Activated naive CD4-positive, alpha-beta T cell treated with anti-CD3 and anti-CD28 coated beads, Interleukin-2, amount 50 U/mL, for 24 hours (primary cell): Measurements from ENCODE around the gene NIPBL.
A peak's percentile ranks its signal among the peaks of the same experiment; 100 is the strongest.
"Not testable (repeated sequence)": the region's sequence is repeated elsewhere in the genome, so short reads cannot be mapped to it uniquely, and the experiment has no call there.

ENCODE experiments used
- H3K27ac Mint-ChIP-seq: one replicate; pipeline ENCODE4 v1.8.0; 2021; ENCODE audit warnings: mild to moderate bottlenecking, mixed read lengths
- H3K27me3 Mint-ChIP-seq: one replicate; pipeline ENCODE4 v1.8.0; 2021; ENCODE audit warnings: mixed read lengths
- H3K36me3 Mint-ChIP-seq: one replicate; pipeline ENCODE4 v1.8.0; 2021; ENCODE audit warnings: mixed read lengths
- H3K4me1 Mint-ChIP-seq: one replicate; pipeline ENCODE4 v1.8.0; 2021; ENCODE audit warnings: mixed read lengths
- H3K4me3 Mint-ChIP-seq: one replicate; pipeline ENCODE4 v1.8.0; 2021; ENCODE audit warnings: mild to moderate bottlenecking, mixed read lengths
- H3K9me3 Mint-ChIP-seq: one replicate; pipeline ENCODE4 v1.8.0; 2021; ENCODE audit warnings: mixed read lengths

NIPBL gene

DNA sequence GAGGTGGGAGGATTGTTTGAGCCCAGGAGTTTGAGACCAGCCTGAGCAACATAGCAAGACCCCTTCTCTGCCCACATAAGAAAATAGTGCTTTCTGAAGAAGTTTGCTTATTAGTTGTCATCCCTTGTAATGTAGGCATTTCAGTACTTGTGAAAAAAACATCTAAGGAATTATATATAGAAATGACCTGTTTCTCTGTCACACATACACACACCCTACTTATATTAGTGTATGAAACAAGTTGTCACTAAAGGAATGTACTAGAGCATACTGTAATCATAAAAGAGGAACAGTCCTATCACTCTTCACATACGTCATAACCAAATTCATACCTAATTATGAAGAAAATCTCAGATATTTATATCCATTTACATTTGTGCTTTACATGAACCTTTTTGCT, 122.0 kb downstream of the NIPBL start:
- no peaks in the 10 kb centered on the region for H3K27me3 Mint-ChIP-seq
- no peak overlapping the region for H3K4me3 Mint-ChIP-seq
- peaks cover 8% of the 10 kb centered on the region for H3K4me1 Mint-ChIP-seq
- no peaks in the 10 kb centered on the region for H3K9me3 Mint-ChIP-seq
- H3K27ac Mint-ChIP-seq: peak overlapping the region; percentile 15
- peaks cover 29% of the 10 kb centered on the region for H3K36me3 Mint-ChIP-seq

DNA sequence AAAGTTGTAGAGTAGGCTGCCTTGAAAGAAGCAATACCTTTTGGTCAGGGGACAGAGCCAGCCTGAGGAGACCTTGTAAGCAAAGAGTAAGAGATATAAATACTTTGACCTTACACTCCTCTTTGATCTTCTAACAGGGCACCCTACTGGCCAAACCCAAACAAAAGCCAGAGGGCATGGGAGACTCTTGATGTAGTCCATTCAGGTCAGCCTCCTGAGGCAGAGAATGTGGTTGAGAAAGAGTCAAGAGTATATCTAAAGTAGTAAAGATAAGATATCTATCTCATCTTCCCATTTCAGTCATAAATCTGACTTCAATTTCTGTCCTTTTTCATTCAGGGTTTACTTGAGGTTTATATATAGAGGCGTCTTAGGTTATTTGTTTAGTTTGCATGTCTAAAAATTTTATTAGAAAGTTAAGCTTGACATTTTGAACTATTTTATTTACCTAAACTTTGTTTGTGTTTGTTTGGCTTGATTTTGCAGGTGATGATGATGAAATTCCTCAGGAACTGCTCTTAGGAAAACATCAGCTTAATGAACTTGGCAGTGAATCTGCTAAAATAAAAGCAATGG, 125.7 kb downstream of the NIPBL start:
- Mint-ChIP-seq H3K27ac (peak overlapping the region; percentile 2), H3K36me3 (peaks cover 15% of the 10 kb centered on the region)

DNA sequence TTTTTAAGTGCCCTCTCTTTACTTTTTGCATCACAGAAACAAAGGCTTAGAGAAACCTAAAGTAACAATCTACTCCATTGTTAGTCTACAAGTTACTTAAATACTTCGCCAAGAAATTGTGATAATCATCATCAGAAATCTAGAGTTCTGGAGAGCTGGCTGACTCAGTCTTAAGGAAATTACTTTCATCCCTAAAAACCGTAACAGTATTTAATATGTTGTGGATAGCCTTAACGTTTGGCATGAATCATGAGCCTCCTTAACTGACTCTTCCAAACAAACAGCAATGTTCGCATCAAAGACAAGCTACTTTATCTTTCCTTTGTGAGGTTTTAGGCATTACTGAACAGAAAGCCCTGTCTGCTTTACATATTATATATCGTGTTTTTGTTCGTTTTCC, 128.7 kb downstream of the NIPBL start:
- H3K9me3 Mint-ChIP-seq: no peaks in the 10 kb centered on the region
- peaks cover 6% of the 10 kb centered on the region for H3K36me3 Mint-ChIP-seq
- no peak overlapping the region for H3K27ac Mint-ChIP-seq
- H3K27me3 Mint-ChIP-seq: no peaks in the 10 kb centered on the region
- H3K4me3 Mint-ChIP-seq: no peak overlapping the region
- H3K4me1 Mint-ChIP-seq: no peaks in the 10 kb centered on the region

More for the DNA sequence above, 125.7 kb downstream of the NIPBL start:
- Mint-ChIP-seq H3K27me3 (no peaks in the 10 kb centered on the region), H3K4me1 (peaks cover 4% of the 10 kb centered on the region), H3K9me3 (no peaks in the 10 kb centered on the region), H3K4me3 (no peak overlapping the region)

DNA sequence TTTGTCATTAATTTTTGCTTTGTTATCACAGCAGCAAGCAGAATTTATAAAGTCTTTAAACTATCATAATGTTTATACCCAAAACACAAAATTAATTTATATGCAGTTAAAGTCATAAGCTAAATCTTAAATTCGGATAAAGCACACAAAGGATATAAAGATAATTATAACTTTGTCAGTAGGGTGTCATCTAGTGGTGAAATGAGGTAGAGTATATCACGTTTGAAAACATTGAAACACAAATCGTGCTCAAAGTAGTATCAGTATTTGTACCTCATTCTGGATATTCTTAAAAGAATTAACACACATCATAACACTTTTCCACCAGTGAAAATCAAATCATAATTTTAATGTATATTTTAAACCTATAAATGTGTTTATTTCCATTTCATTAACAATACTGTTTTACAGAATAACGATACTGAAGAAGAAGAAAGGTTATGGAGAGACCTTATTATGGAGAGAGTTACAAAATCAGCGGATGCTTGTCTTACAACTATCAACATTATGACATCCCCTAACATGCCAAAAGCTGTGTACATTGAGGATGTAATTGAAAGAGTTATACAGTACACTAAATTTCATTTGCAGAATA, 129.5 kb downstream of the NIPBL start:
- H3K36me3 Mint-ChIP-seq: peaks cover 5% of the 10 kb centered on the region
- H3K27ac Mint-ChIP-seq: no peak overlapping the region
- H3K9me3 Mint-ChIP-seq: no peaks in the 10 kb centered on the region
- H3K27me3 Mint-ChIP-seq: no peaks in the 10 kb centered on the region
- no peak overlapping the region for H3K4me3 Mint-ChIP-seq
- no peaks in the 10 kb centered on the region for H3K4me1 Mint-ChIP-seq

DNA sequence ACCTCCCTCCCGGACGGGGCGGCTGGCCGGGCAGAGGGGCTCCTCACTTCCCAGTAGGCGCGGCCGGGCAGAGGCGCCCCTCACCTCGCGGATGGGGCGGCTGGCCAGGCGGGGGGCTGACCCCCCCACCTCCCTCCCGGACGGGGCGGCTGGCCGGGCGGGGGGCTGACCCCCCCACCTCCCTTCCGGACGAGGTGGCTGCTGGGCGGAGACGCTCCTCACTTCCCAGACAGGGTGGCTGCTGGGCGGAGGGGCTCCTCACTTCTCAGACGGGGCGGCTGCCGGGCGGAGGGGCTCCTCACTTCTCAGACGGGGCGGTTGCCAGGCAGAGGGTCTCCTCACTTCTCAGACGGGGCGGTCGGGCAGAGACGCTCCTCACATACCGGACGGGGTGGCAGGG, 136.6 kb downstream of the NIPBL start:
- H3K27me3 Mint-ChIP-seq, H3K4me3 Mint-ChIP-seq, H3K4me1 Mint-ChIP-seq, H3K27ac Mint-ChIP-seq, H3K9me3 Mint-ChIP-seq: not testable (repeated sequence)
- peaks cover 11% of the 10 kb centered on the region for H3K36me3 Mint-ChIP-seq

DNA sequence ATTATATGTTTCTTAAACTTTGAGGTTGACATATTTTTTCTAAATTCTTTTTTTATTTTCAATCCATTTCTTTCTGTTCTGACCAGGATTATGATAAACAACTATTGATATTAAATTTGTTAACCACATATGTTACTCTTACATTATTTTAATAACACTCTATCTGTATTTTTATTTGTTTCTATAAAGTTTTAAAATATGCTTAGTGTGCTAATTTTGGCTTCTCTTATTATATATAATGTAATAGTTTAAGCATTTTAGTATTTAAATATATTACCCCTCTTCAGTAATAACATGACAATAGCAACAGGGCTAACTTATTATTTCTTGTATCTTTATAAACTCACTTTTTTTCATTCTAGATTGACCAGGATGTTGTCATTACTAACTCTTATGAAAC, 137.8 kb downstream of the NIPBL start:
- no peaks in the 10 kb centered on the region for H3K27me3 Mint-ChIP-seq
- H3K9me3 Mint-ChIP-seq: no peaks in the 10 kb centered on the region
- peaks cover 13% of the 10 kb centered on the region for H3K36me3 Mint-ChIP-seq
- no peaks in the 10 kb centered on the region for H3K4me1 Mint-ChIP-seq
- H3K27ac Mint-ChIP-seq: no peak overlapping the region
- H3K4me3 Mint-ChIP-seq: no peak overlapping the region

DNA sequence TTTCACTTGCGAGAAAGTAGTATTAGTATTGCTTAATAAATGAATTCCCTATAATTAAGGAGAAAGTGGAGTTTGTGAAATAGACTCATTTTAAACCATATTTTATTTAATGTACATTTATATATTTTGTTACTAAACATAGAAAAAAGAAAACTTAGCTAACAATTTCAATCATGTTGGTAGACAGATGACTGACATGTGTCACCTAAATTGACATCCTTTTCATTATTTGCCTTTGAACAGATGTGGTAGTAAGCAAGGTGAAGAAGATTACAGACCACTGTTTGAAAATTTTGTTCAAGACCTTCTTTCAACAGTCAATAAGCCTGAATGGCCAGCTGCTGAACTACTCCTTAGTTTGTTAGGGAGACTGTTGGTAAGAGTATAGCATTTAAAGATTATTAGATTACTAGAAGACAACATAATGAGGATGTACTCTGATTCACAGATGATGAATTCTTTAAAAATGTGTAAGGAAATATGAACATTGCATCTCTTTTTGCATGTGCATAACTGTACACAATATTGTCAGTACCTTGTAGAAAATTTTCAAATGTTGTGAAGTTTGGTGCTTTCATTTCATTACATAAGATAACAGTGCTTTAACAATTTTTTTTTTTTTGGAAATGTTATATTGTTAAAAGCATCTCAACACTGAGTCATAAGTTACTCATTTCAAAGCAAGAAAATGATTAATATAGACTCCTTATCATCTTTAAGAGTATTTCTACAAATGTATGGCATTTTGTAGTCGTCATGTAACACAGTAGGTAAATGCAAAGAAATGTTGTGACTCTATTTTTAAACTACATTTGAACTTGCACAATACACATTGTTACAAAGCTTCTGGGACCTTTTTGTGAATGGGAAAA, 139.5 kb downstream of the NIPBL start:
- H3K27ac Mint-ChIP-seq: no peak overlapping the region
- no peaks in the 10 kb centered on the region for H3K4me1 Mint-ChIP-seq
- no peaks in the 10 kb centered on the region for H3K9me3 Mint-ChIP-seq
- H3K4me3 Mint-ChIP-seq: no peak overlapping the region
- H3K36me3 Mint-ChIP-seq: peaks cover 13% of the 10 kb centered on the region
- no peaks in the 10 kb centered on the region for H3K27me3 Mint-ChIP-seq

DNA sequence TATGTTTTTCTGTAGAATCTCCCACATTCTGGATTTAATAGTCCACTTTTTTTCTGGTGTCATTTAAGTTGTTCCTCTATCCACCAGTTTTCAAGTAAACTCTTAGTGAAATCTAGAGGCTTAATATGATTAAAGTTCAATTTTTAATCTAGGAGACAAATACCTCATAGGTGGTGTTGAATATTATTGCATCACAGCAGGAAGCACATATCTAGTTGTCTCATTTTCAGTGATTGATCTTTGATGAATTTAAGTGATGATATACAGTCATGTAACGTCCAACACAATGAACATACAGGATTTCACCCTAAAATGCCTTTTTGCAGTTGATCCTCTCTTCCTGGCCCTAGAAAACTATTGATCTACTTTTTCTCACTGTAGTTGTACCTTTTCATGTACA, 152.3 kb downstream of the NIPBL start:
- H3K4me1 Mint-ChIP-seq: peaks cover 14% of the 10 kb centered on the region
- no peaks in the 10 kb centered on the region for H3K9me3 Mint-ChIP-seq
- H3K36me3 Mint-ChIP-seq: peaks cover 15% of the 10 kb centered on the region
- H3K4me3 Mint-ChIP-seq: no peak overlapping the region
- peak overlapping the region; percentile 61 for H3K27ac Mint-ChIP-seq
- H3K27me3 Mint-ChIP-seq: no peaks in the 10 kb centered on the region

DNA sequence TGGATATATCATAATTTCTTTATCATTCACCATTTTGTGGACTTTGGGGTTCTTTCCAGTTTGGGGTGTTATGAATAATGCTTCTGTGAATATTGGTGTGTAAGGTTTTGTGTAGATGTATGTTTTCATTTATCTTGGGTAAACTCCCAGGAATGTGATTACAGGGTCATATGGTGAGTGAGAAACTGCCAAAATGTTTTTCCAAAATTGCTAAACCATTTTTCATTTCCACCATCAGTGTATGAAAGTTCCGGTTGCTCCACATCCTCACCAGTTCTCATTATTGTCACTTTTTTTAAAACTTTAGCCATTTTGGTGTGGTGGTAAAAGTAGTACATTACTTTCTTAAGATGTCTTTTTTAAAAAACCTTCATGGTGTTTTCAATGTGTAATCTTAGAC, 152.9 kb downstream of the NIPBL start:
- Mint-ChIP-seq H3K27ac (no peak overlapping the region), H3K9me3 (no peaks in the 10 kb centered on the region), H3K36me3 (peaks cover 15% of the 10 kb centered on the region), H3K4me1 (peaks cover 19% of the 10 kb centered on the region), H3K27me3 (no peaks in the 10 kb centered on the region), H3K4me3 (no peak overlapping the region)

DNA sequence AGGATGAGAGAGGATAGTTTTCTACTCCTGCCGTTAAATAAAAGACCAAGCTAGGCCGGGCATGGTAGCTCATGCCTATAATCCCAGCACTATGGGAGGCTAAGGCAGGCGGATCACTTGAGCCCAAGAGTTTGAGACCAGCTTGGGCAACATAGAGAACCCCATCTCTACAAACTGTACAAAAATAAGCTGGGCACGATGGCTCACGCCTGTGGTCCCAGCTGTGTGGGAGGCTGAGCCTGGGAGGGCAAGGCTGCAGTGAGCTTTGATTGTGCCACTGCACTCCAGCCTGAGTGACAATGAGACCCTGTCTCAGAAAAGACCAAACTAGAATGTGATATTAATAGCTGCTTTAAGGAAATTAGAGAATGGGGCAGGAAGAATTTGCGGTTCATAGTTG, 158.4 kb downstream of the NIPBL start:
- Mint-ChIP-seq H3K27me3 (no peaks in the 10 kb centered on the region), H3K4me1 (peaks cover 8% of the 10 kb centered on the region), H3K27ac (no peak overlapping the region), H3K9me3 (no peaks in the 10 kb centered on the region), H3K36me3 (peaks cover 6% of the 10 kb centered on the region), H3K4me3 (no peak overlapping the region)

DNA sequence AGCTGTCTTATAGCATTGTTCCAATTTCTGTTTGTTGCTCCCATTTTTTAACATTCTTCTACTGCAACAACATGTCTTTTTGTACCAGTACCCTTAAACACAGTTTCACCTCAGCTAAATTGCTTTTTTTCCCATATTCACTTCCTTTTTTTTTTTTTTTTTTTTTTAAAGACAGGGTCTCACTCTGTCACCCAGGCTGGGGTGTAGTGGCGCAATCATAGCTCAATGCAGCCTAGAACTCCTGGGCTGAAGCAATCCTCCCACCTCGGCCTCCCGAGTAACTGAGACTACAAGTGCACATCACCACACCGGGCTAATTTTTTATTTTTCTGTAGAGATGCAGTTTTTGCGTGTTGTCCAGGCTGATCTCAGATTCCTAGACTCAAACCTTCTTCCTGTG, 161.3 kb downstream of the NIPBL start:
- no peaks in the 10 kb centered on the region for H3K27me3 Mint-ChIP-seq
- no peak overlapping the region for H3K4me3 Mint-ChIP-seq
- peaks cover 9% of the 10 kb centered on the region for H3K36me3 Mint-ChIP-seq
- peaks cover 8% of the 10 kb centered on the region for H3K4me1 Mint-ChIP-seq
- H3K9me3 Mint-ChIP-seq: no peaks in the 10 kb centered on the region
- peak overlapping the region; percentile 53 for H3K27ac Mint-ChIP-seq

DNA sequence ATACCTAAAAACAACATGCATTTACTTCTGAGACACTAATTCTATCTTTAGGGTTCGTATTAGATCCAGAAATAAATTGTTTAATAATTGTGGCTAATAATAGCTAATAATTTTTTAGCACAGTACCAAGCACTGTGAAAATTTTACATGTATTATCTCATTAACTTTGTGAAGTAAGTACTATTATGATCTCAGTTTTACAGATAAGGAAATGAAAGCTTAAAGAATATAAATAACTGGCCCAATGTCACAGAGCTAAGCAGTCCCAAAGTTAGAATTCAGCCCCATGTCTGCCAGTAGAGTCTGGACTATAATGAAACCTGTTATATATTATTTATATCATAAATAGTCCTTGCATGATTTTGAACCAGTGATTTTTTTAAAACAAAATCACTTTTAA, 163.3 kb downstream of the NIPBL start:
- H3K27ac Mint-ChIP-seq: no peak overlapping the region
- H3K27me3 Mint-ChIP-seq: no peaks in the 10 kb centered on the region
- H3K9me3 Mint-ChIP-seq: no peaks in the 10 kb centered on the region
- H3K36me3 Mint-ChIP-seq: peaks cover 5% of the 10 kb centered on the region
- H3K4me1 Mint-ChIP-seq: no peaks in the 10 kb centered on the region
- H3K4me3 Mint-ChIP-seq: no peak overlapping the region

DNA sequence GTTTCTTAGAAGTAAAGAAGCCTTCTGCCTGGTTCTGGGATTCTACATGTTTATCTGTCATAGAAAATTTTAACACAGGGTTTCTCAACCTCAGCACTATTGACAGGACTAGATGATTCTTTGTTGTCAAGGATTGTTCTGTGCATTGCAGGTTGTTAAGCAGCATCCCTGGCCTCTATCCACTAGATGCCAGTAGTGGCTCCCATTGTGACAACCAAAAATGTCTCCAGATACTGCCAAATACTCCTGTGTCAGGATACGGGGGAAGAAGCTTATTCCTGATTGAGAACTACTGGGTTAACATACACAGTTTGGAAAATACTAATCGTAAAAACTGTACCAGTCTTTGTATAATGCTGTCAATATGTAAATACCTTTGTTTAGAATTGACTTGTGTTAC, 167.1 kb downstream of the NIPBL start:
- Mint-ChIP-seq H3K4me3 (no peak overlapping the region), H3K4me1 (no peaks in the 10 kb centered on the region), H3K27me3 (no peaks in the 10 kb centered on the region), H3K9me3 (no peaks in the 10 kb centered on the region), H3K27ac (no peak overlapping the region), H3K36me3 (peaks cover 5% of the 10 kb centered on the region)

DNA sequence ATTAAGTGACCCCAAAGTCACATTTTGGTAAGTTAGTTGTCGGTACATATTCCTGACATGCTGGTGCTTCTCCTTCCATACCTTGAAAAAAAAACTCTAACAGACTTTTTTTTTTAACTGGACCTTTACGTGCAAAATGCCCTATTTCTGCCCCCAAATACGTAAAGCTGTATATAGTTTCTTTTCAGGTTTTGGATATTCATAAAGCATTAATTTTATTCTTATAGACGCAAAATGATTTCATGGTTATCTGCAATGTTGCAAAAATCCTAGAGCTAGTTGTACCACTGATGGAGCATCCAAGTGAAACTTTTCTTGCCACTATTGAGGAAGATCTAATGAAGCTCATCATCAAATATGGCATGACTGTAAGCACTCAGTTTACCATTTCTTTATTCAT, 167.6 kb downstream of the NIPBL start:
- Mint-ChIP-seq H3K27ac (no peak overlapping the region), H3K9me3 (no peaks in the 10 kb centered on the region), H3K4me3 (no peak overlapping the region), H3K27me3 (no peaks in the 10 kb centered on the region), H3K36me3 (peaks cover 5% of the 10 kb centered on the region), H3K4me1 (no peaks in the 10 kb centered on the region)

DNA sequence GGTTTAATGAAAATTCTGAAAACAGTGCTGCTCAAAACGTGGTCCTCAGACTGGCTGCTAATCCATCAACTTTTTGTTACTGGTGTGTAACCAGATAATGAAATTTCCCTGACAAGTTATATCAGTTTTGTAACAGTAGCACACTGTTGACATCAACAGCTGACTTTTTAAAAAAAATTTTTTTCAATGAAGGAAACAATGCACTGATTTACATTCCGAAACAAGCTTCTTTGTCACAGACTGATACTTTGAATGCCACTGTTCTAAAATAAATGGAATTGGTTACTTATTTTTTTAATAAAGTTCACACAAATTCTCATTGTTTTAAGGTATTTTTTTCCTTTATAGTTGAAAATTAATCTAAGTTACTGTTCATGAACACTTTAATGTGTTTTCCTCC, 169.1 kb downstream of the NIPBL start:
- H3K4me1 Mint-ChIP-seq: no peaks in the 10 kb centered on the region
- H3K27me3 Mint-ChIP-seq: no peaks in the 10 kb centered on the region
- no peak overlapping the region for H3K27ac Mint-ChIP-seq
- H3K9me3 Mint-ChIP-seq: no peaks in the 10 kb centered on the region
- H3K4me3 Mint-ChIP-seq: no peak overlapping the region
- H3K36me3 Mint-ChIP-seq: peaks cover 6% of the 10 kb centered on the region

DNA sequence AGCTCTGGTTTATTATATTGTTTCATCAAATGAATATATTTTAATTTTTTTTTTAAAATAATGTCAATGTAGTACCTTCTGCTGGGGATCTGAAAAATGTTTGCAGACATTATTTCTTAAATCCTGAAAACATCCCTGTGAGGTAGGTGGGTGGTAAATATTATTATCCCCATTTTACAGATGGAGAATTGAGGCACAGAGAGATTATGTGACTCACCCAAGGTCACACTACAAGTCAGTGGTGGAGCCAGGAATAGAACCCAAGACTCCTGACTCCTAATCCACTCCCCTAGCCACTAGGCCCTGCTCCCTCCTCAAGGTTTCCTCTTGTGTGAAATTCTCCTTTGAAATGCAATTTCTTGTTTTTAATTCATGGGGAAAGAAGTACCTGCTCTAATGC, 171.4 kb downstream of the NIPBL start:
- Mint-ChIP-seq H3K36me3 (peaks cover 7% of the 10 kb centered on the region), H3K27me3 (no peaks in the 10 kb centered on the region), H3K27ac (no peak overlapping the region), H3K9me3 (no peaks in the 10 kb centered on the region), H3K4me1 (no peaks in the 10 kb centered on the region), H3K4me3 (no peak overlapping the region)
